Prostate gland (tissue), 2 donors: ENCODE results near the gene HEBP2. TPM values are rescaled to one million over a fixed set of nuclear protein-coding genes. Genes with fewer than 3 reads are reported as not detected.

Experiments
- DNase-seq: peaks from one replicate; pipeline ENCODE4 v3.0.0-alpha.2; 2019; ENCODE audit warnings: low spot score
- H3K27ac ChIP-seq, 2 donors: fragments of 200-600 bp; sonication (generic); 2 replicates each; pipeline ENCODE4 v1.5.1; 2017 to 2019
- H3K27me3 ChIP-seq: fragments of 200-600 bp; sonication (generic); replicated peaks from 2 replicates; pipeline ENCODE4 v1.5.1; 2019; ENCODE audit not compliant: insufficient read depth
- H3K36me3 ChIP-seq, 2 donors: fragments of 200-600 bp; sonication (generic); 1 replicate in 1 of 2; 2 replicates in 1 of 2; pipeline versions ENCODE4 v1.5.1 to v1.8.1; 2017 to 2019
- H3K4me1 ChIP-seq: fragments of 200-600 bp; sonication (generic); replicated peaks from 2 replicates; pipeline ENCODE4 v1.5.1; 2019
- H3K4me3 ChIP-seq, 2 donors: fragments of 200-600 bp; sonication (generic); 2 replicates each; pipeline ENCODE4 v1.5.1; 2017 to 2019
- H3K9me3 ChIP-seq: fragments of 200-600 bp; sonication (generic); 2 replicates; pipeline ENCODE4 v1.5.1; 2017
- CTCF ChIP-seq, 4 experiments: fragments of 200-600 bp in 2 of 4; fragments of 450-650 bp in 2 of 4; sonication (generic) in 2 of 4; IDR thresholded peaks; 1 replicate in 3 of 4; 2 replicates in 1 of 4; pipeline ENCODE4 v1.5.1; 2016 to 2019; ENCODE audit warnings: antibody characterized with exemption in 4 of 4, mild to moderate bottlenecking in 2 of 4, moderate library complexity in 2 of 4
- POLR2A ChIP-seq: fragments of 450-650 bp; IDR thresholded peaks from one replicate; pipeline ENCODE4 v1.6.1; 2016; ENCODE audit warnings: antibody characterized with exemption, mild to moderate bottlenecking
- POLR2AphosphoS5 ChIP-seq: sonication (generic); formaldehyde crosslinking; IDR thresholded peaks from one replicate; pipeline ENCODE4 v1.6.1; 2017; ENCODE audit warnings: antibody characterized with exemption
- WGBS: methylation state at CpG from one replicate; pipeline ENCODE4 v1.1.5; 2018; 5-methylcytosine and 5-hydroxymethylcytosine counted together
- intact Hi-C: fragments of 100-400 bp; cut with DNase I; formaldehyde crosslinking; loops from one replicate; pipeline ENCODE4 v1.14.2; 2022
- total RNA-seq, 2 donors: library from RNA; depleted of rRNA; stranded (reverse); fragments of >200 nt; gene quantifications; one replicate each; pipeline ENCODE4 v1.1.0, GENCODE V29; 2016

Gene HEBP2
- total RNA-seq, 2 donors from 2014 or later = 95.4 to 187 TPM

GRCh38 chr6:138371720-138372119 is 32.3 kb upstream of the HEBP2 start:
- H3K4me1 ChIP-seq = no peaks in the 10 kb centered on the region
- no peak for DNase-seq
- intact Hi-C loops = no loop called here
- WGBS = 53% methylated on average over 3 of the region's 3 CpGs
- TF ChIP-seq POLR2A (no peak), CTCF (IDR thresholded peaks at IDR 0.05) (no peak), POLR2AphosphoS5 (no peak)
- no peaks in the 10 kb centered on the region for H3K27me3 ChIP-seq
- no peak overlapping the region for H3K4me3 ChIP-seq
- H3K9me3 ChIP-seq = no peaks in the 10 kb centered on the region
- no peaks in the 10 kb centered on the region for H3K36me3 ChIP-seq
- no peak overlapping the region for H3K27ac ChIP-seq

GRCh38 chr6:138372711-138373463 is 31.1 kb upstream of the HEBP2 start:
- H3K4me1 ChIP-seq = no peaks in the 10 kb centered on the region
- no peaks in the 10 kb centered on the region for H3K36me3 ChIP-seq
- no peak overlapping the region for H3K4me3 ChIP-seq
- no peak for DNase-seq
- H3K9me3 ChIP-seq = no peaks in the 10 kb centered on the region
- no peak overlapping the region for H3K27ac ChIP-seq
- intact Hi-C loops = no loop called here
- no peaks in the 10 kb centered on the region for H3K27me3 ChIP-seq
- no peak for TF ChIP-seq POLR2A
- TF ChIP-seq CTCF (IDR thresholded peaks at IDR 0.05) = no peak
- no peak for TF ChIP-seq POLR2AphosphoS5

GRCh38 chr6:138374230-138374629 is 29.8 kb upstream of the HEBP2 start:
- no peaks in the 10 kb centered on the region for H3K9me3 ChIP-seq
- DNase-seq = no peak
- H3K27ac ChIP-seq = no peak overlapping the region
- no peaks in the 10 kb centered on the region for H3K36me3 ChIP-seq
- H3K4me3 ChIP-seq = no peak overlapping the region
- intact Hi-C loops = no loop called here
- TF ChIP-seq POLR2A (no peak), POLR2AphosphoS5 (no peak), CTCF (IDR thresholded peaks at IDR 0.05) (no peak)
- no peaks in the 10 kb centered on the region for H3K27me3 ChIP-seq
- no peaks in the 10 kb centered on the region for H3K4me1 ChIP-seq

GRCh38 chr6:138374815-138375214 is 29.2 kb upstream of the HEBP2 start:
- Histone ChIP-seq H3K9me3 (no peaks in the 10 kb centered on the region), H3K27me3 (no peaks in the 10 kb centered on the region), H3K27ac (no peak overlapping the region), H3K4me1 (no peaks in the 10 kb centered on the region), H3K36me3 (no peaks in the 10 kb centered on the region), H3K4me3 (no peak overlapping the region)
- WGBS = 94% methylated on average over 2 of the region's 2 CpGs
- TF ChIP-seq POLR2A = no peak
- TF ChIP-seq CTCF (IDR thresholded peaks at IDR 0.05) = no peak
- no peak for TF ChIP-seq POLR2AphosphoS5
- DNase-seq = no peak
- intact Hi-C loops = no loop called here

- no peaks in the 10 kb centered on the region for H3K36me3 ChIP-seq
- H3K27ac ChIP-seq = no peak overlapping the region
- no peaks in the 10 kb centered on the region for H3K27me3 ChIP-seq
- TF ChIP-seq POLR2AphosphoS5 (no peak), CTCF (IDR thresholded peaks at IDR 0.05) (no peak), POLR2A (no peak)
- no peaks in the 10 kb centered on the region for H3K4me1 ChIP-seq
- no peaks in the 10 kb centered on the region for H3K9me3 ChIP-seq
- no peak for DNase-seq
- intact Hi-C loops = no loop called here
- no peak overlapping the region for H3K4me3 ChIP-seq
Observed at GRCh38 chr6:138377042-138377441, 27.0 kb upstream of the HEBP2 start.
